Measurements from ENCODE around the gene CCT4.

CCT4 gene

DNA sequence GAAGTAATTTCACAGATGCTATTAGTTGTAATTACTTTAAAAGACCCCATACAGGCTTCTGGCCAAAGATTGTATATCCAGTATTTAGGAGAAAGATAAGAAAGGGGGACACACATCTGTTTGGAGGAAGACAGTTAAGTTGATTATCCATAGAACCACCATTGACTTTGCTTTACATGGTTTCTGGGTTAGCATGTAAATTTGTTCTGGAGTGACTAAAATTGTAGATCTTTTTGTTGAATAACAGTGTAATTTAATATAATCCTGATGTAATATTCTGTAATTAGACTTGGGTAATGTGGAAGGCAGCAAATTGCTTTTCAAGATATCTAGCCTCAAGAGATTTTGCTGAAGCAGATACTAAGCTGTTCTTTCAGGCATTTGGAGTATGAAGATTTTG is 34.3 kb upstream of the CCT4 start:
- no peaks in the 10 kb centered on the region for H3K9me3 ChIP-seq (ENCODE audit: control insufficient read depth, insufficient read depth, low read depth, low read length)
- CTCF ChIA-PET = no interaction called here
- POLR2A ChIA-PET = no interaction called here
- no peaks in the 10 kb centered on the region; the same call in 1 of the 2 replicates for H3K4me1 ChIP-seq (ENCODE audit: control insufficient read depth, insufficient read depth, low read length)
- TF ChIP-seq WT1 (tag by site-specific recombination; IDR thresholded peaks at IDR 0.05) = no peak
- TF ChIP-seq, protein P1, sequence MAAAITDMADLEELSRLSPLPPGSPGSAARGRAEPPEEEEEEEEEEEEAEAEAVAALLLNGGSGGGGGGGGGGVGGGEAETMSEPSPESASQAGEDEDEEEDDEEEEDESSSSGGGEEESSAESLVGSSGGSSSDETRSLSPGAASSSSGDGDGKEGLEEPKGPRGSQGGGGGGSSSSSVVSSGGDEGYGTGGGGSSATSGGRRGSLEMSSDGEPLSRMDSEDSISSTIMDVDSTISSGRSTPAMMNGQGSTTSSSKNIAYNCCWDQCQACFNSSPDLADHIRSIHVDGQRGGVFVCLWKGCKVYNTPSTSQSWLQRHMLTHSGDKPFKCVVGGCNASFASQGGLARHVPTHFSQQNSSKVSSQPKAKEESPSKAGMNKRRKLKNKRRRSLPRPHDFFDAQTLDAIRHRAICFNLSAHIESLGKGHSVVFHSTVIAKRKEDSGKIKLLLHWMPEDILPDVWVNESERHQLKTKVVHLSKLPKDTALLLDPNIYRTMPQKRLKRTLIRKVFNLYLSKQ (tag by site-specific recombination; IDR thresholded peaks at IDR 0.05; ENCODE audit: borderline replicate concordance) = no peak
- no peak for TF ChIP-seq PATZ1 (tag by site-specific recombination; IDR thresholded peaks at IDR 0.05)
- no peak for TF ChIP-seq ZFP41 (tag by site-specific recombination; IDR thresholded peaks at IDR 0.05; ENCODE audit: borderline replicate concordance)
- TF ChIP-seq ZBTB48 (tag by site-specific recombination; IDR thresholded peaks at IDR 0.05) = no peak
- TF ChIP-seq ZNF114 (tag by site-specific recombination; IDR thresholded peaks at IDR 0.05) = no peak
- no peak for TF ChIP-seq ZNF830 (tag by site-specific recombination; IDR thresholded peaks at IDR 0.05; ENCODE audit: low read depth)
- TF ChIP-seq KLF9 (tag by site-specific recombination; IDR thresholded peaks at IDR 0.05; ENCODE audit: low read depth) = no peak
- TF ChIP-seq ZNF707 (tag by site-specific recombination; IDR thresholded peaks at IDR 0.05) = no peak
- no peak for TF ChIP-seq ZNF366 (tag by site-specific recombination; conservative IDR thresholded peaks at IDR 0.05)
- TF ChIP-seq SP2 (tag by site-specific recombination; IDR thresholded peaks at IDR 0.05) = no peak
- H3K4me3 ChIP-seq (ENCODE audit: low read depth, low read length) = no peak overlapping the region
- H3K27ac ChIP-seq (ENCODE audit: extremely low read depth, low read depth, low read length) = no peak overlapping the region
- H3K36me3 ChIP-seq (ENCODE audit: control insufficient read depth in 2 of 2, insufficient read depth in 1 of 2, low read length in 2 of 2) = no peaks in the 10 kb centered on the region; a peak in 1 of 3 replicates

- H3K27ac ChIP-seq (ENCODE audit: extremely low read depth, low read depth, low read length) = no peak overlapping the region
- ChIA-PET CTCF (interaction anchor here (0.6 to 0.8 kb wide), 2 partner anchors 200 to 491 kb away, joined by 3 read pairs; no protein-coding TSS in a partner anchor), POLR2A (no interaction called here)
- no peaks in the 10 kb centered on the region for H3K9me3 ChIP-seq (ENCODE audit: control insufficient read depth, insufficient read depth, low read depth, low read length)
- no peak overlapping the region for H3K4me3 ChIP-seq (ENCODE audit: low read depth, low read length)
- H3K4me1 ChIP-seq (ENCODE audit: control insufficient read depth, insufficient read depth, low read length) = no peaks in the 10 kb centered on the region; the same call in 1 of the 2 replicates
- no peaks in the 10 kb centered on the region; a peak in 1 of 3 replicates for H3K36me3 ChIP-seq (ENCODE audit: control insufficient read depth in 2 of 2, insufficient read depth in 1 of 2, low read length in 2 of 2)
- TF ChIP-seq ZNF2 (tag by site-specific recombination; IDR thresholded peaks at IDR 0.05) (no peak), HIC1 (tag by site-specific recombination; IDR thresholded peaks at IDR 0.05) (no peak), ZNF580 (tag by site-specific recombination; IDR thresholded peaks at IDR 0.05) (no peak), ZNF23 (tag by site-specific recombination; IDR thresholded peaks at IDR 0.05; ENCODE audit: borderline replicate concordance) (no peak), ZNF837 (tag by site-specific recombination; IDR thresholded peaks at IDR 0.05) (no peak), ZNF600 (tag by site-specific recombination; IDR thresholded peaks at IDR 0.05) (no peak), ZNF248 (tag by site-specific recombination; IDR thresholded peaks at IDR 0.05) (no peak), ZNF521 (tag by site-specific recombination; IDR thresholded peaks at IDR 0.05) (no peak), ZNF621 (tag by site-specific recombination; IDR thresholded peaks at IDR 0.05) (no peak), ZNF433 (tag by site-specific recombination; IDR thresholded peaks at IDR 0.05; ENCODE audit: low read depth) (no peak), ZNF654 (tag by site-specific recombination; IDR thresholded peaks at IDR 0.05; ENCODE audit: low read depth) (no peak), ZNF169 (tag by site-specific recombination; IDR thresholded peaks at IDR 0.05) (no peak), ZNF138 (tag by site-specific recombination; IDR thresholded peaks at IDR 0.05; ENCODE audit: borderline replicate concordance) (no peak), ZNF629 (tag by site-specific recombination; IDR thresholded peaks at IDR 0.05) (no peak), ZNF571 (tag by site-specific recombination; IDR thresholded peaks at IDR 0.05) (no peak)
- TF ChIP-seq, protein P2, sequence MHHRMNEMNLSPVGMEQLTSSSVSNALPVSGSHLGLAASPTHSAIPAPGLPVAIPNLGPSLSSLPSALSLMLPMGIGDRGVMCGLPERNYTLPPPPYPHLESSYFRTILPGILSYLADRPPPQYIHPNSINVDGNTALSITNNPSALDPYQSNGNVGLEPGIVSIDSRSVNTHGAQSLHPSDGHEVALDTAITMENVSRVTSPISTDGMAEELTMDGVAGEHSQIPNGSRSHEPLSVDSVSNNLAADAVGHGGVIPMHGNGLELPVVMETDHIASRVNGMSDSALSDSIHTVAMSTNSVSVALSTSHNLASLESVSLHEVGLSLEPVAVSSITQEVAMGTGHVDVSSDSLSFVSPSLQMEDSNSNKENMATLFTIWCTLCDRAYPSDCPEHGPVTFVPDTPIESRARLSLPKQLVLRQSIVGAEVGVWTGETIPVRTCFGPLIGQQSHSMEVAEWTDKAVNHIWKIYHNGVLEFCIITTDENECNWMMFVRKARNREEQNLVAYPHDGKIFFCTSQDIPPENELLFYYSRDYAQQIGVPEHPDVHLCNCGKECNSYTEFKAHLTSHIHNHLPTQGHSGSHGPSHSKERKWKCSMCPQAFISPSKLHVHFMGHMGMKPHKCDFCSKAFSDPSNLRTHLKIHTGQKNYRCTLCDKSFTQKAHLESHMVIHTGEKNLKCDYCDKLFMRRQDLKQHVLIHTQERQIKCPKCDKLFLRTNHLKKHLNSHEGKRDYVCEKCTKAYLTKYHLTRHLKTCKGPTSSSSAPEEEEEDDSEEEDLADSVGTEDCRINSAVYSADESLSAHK (tag by site-specific recombination; IDR thresholded peaks at IDR 0.05) = no peak
Observed at GRCh38 chr2:61920548-61920947, 32.1 kb upstream of the CCT4 start.

Data from HEK293 (cell line).